HepG2 (cell line): ENCODE measurements around the gene UNC50. TPM values are rescaled to one million over a fixed set of nuclear protein-coding genes. Genes with fewer than 3 reads are reported as not detected.

ENCODE experiments used
- ARID3A ChIP-seq: IDR thresholded peaks from 2 replicates; pipeline ENCODE4 v1.6.1; 2012; ENCODE audit warnings: low read depth, low read length, improper control_type of control experiment
- BCL6 ChIP-seq: IDR thresholded peaks from 2 replicates; pipeline ENCODE4 v1.6.1; 2016; ENCODE audit warnings: missing genetic modification reagents, missing compliant biosample characterization
- CBX1 ChIP-seq: IDR thresholded peaks from one replicate; pipeline ENCODE4 v1.6.1; 2016; ENCODE audit warnings: antibody characterized with exemption, low read depth
- CCAR2 ChIP-seq: fragments of 200-400 bp; formaldehyde crosslinking; optimal IDR thresholded peaks from 2 replicates; pipeline ENCODE3; 2018; ENCODE audit warnings: low read depth, mild to moderate bottlenecking, low read length, moderate library complexity
- ERF ChIP-seq: IDR thresholded peaks from 2 replicates; pipeline ENCODE4 v1.6.1; 2018; ENCODE audit warnings: missing biosample characterization, missing genetic modification reagents
- FOXM1 ChIP-seq: sonication (generic); formaldehyde crosslinking; IDR thresholded peaks from 2 replicates; pipeline ENCODE4 v1.5.0; 2020; ENCODE audit warnings: missing genetic modification reagents
- ISL2 ChIP-seq: sonication (generic); formaldehyde crosslinking; IDR thresholded peaks from 2 replicates; pipeline ENCODE4 v1.5.0; 2020; ENCODE audit warnings: missing genetic modification reagents
- KDM2A ChIP-seq: sonication (generic); formaldehyde crosslinking; IDR thresholded peaks from 2 replicates; pipeline ENCODE4 v1.4.0; 2020; ENCODE audit warnings: low read depth, missing genetic modification reagents, borderline replicate concordance
- MED1 ChIP-seq: sonication (generic); formaldehyde crosslinking; IDR thresholded peaks from 2 replicates; pipeline ENCODE4 v1.4.0; 2020; ENCODE audit warnings: missing genetic modification reagents
- MYC ChIP-seq: sonication (generic); formaldehyde crosslinking; IDR thresholded peaks from 2 replicates; pipeline ENCODE4 v1.9.0; 2021; ENCODE audit warnings: missing genetic modification reagents, borderline replicate concordance
- SETDB1 ChIP-seq: sonication (generic); formaldehyde crosslinking; IDR thresholded peaks from 2 replicates; pipeline ENCODE4 v1.5.1; 2020; ENCODE audit warnings: missing genetic modification reagents, mild to moderate bottlenecking, borderline replicate concordance
- STAG1 ChIP-seq: sonication (generic); formaldehyde crosslinking; IDR thresholded peaks from 2 replicates; pipeline ENCODE4 v1.4.0; 2020; ENCODE audit warnings: missing genetic modification reagents
- XRCC5 ChIP-seq: fragments of 200-400 bp; formaldehyde crosslinking; optimal IDR thresholded peaks from 2 replicates; pipeline ENCODE3; 2017; ENCODE audit warnings: mild to moderate bottlenecking, low read length
- ZFP62 ChIP-seq: sonication (generic); formaldehyde crosslinking; IDR thresholded peaks from 2 replicates; pipeline ENCODE4 v1.4.0; 2020; ENCODE audit warnings: missing genetic modification reagents
- ZFP82 ChIP-seq: sonication (generic); formaldehyde crosslinking; IDR thresholded peaks from 2 replicates; pipeline ENCODE4 v1.5.1; 2020; ENCODE audit warnings: mild to moderate bottlenecking, missing genetic modification reagents, borderline replicate concordance
- ZNF292 ChIP-seq: sonication (generic); formaldehyde crosslinking; IDR thresholded peaks from 2 replicates; pipeline ENCODE4 v1.8.1; 2022; ENCODE audit warnings: mild to moderate bottlenecking, low read depth, missing genetic modification reagents, borderline replicate concordance
- ZNF441 ChIP-seq: sonication (generic); formaldehyde crosslinking; IDR thresholded peaks from 2 replicates; pipeline ENCODE4 v1.7.0; 2021; ENCODE audit warnings: missing genetic modification reagents, borderline replicate concordance
- ZSCAN29 ChIP-seq: sonication (generic); formaldehyde crosslinking; conservative IDR thresholded peaks from 2 replicates; pipeline ENCODE4 v1.4.0; 2020; ENCODE audit warnings: mild to moderate bottlenecking, missing genetic modification reagents
- polyA plus RNA-seq, 8 experiments: library from polyadenylated mRNA; depleted of rRNA in 3 of 8; stranded (reverse) in 7 of 8; unstranded in 1 of 8; fragments of >200 nt; fragmentation: Illumina TruSeq in 4 of 8; extraction: Trizol in 4 of 8; gene quantifications; 2 replicates each; pipeline versions ENCODE4 v1.2.1 to v1.2.3, GENCODE V29; 2011 to 2016; ENCODE audit warnings: low read depth in 4 of 8, missing spikeins in 1 of 8, mixed read lengths in 1 of 8; ENCODE audit not compliant: insufficient read depth in 1 of 8
- total RNA-seq, 5 experiments: library from RNA; depleted of rRNA; stranded (reverse); fragments of >200 nt; fragmentation: Illumina TruSeq; extraction: Trizol; gene quantifications; 2 replicates each; pipeline ENCODE4 v1.2.3, GENCODE V29; 2016; ENCODE audit warnings: low read depth in 1 of 5
- TF ChIP-seq, protein P1 (sequence below): sonication (generic); formaldehyde crosslinking; IDR thresholded peaks from 2 replicates; pipeline ENCODE4 v1.4.0; 2020; ENCODE audit warnings: missing genetic modification reagents, low read depth, mild to moderate bottlenecking, borderline replicate concordance
- TF ChIP-seq, protein P2 (sequence below): sonication (generic); formaldehyde crosslinking; IDR thresholded peaks from 2 replicates; pipeline ENCODE4 v1.8.1; 2023; ENCODE audit warnings: mild to moderate bottlenecking, missing genetic modification reagents
- TF ChIP-seq, protein P3 (sequence below): sonication (generic); formaldehyde crosslinking; IDR thresholded peaks from 2 replicates; pipeline ENCODE4 v1.8.0; 2022; ENCODE audit warnings: mild to moderate bottlenecking, missing genetic modification reagents, borderline replicate concordance
- TF ChIP-seq, protein P4 (sequence below): IDR thresholded peaks from 2 replicates; pipeline ENCODE4 v1.6.1; 2016; ENCODE audit warnings: mild to moderate bottlenecking, missing biosample characterization, missing genetic modification reagents
- TF ChIP-seq, protein P5 (sequence below): sonication (generic); formaldehyde crosslinking; IDR thresholded peaks from 2 replicates; pipeline ENCODE4 v1.4.0; 2020; ENCODE audit warnings: mild to moderate bottlenecking, missing genetic modification reagents
- TF ChIP-seq, protein P6 (sequence below): IDR thresholded peaks from 2 replicates; pipeline ENCODE4 v1.6.1; 2016; ENCODE audit warnings: low read depth, control low read depth

The UNC50 gene
- total and polyA plus RNA-seq, 2 of the 13 experiments (the other 11 are each of a cell fraction or from before 2014, with no cell fraction given), result 92.6 to 95.6 TPM

DNA sequence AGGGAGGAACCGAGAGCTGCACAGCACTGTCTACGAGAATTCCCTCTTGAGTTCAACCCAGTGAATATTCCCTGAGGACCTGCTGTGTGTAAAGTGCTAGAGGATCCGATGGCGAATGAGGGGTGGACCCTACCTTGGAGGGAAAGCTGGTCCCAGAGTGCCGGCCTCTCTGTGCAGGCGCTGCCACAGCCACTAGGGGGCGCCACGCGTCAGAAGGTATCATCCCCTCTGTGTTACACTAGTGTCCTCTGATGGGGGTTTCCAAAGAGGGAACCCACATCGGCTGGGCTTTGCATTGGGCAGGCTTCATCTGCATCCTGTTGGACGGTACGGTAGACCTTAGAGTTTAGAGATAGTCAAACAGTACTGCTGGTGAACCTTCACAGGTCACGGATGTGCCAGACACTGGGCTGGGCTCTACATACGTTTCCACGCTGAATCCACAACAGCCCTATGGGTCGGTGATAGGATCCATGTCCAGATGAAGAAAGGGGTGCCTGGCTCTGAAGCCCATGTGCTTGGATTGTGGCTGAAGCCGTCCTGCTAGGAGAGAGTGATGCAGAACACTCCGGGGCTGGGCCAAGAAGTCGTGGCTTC, 39.1 kb upstream of the UNC50 start (continued):
- TF ChIP-seq ZFP62 (CRISPR knock-in tag) (no peak), ZFP82 (CRISPR knock-in tag) (no peak), ARID3A (no peak), ZSCAN29 (CRISPR knock-in tag) (no peak), ERF (CRISPR knock-in tag) (peak; percentile 37; the same call in 1 of the 2 replicates), ZNF292 (no peak), BCL6 (CRISPR knock-in tag) (no peak), CBX1 (no peak), MED1 (CRISPR knock-in tag) (no peak), XRCC5 (peak; percentile 80), FOXM1 (CRISPR knock-in tag) (no peak), STAG1 (CRISPR knock-in tag) (peak; percentile 86), MYC (CRISPR knock-in tag) (no peak; the same call in 1 of the 2 replicates), CCAR2 (no peak), SETDB1 (CRISPR knock-in tag) (no peak), ISL2 (CRISPR knock-in tag) (no peak), ZNF441 (no peak), KDM2A (CRISPR knock-in tag) (peak; percentile 56; the same call in 1 of the 2 replicates)
- TF ChIP-seq, protein P1, sequence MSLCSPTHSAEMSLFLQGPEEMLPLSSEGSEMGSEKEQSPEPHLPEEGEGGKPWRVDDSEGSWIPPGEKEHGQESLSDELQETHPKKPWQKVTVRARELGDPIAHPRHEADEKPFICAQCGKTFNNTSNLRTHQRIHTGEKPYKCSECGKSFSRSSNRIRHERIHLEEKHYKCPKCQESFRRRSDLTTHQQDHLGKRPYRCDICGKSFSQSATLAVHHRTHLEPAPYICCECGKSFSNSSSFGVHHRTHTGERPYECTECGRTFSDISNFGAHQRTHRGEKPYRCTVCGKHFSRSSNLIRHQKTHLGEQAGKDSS (CRISPR knock-in tag), result 0 out of 2 replicates have a peak, but pooled peaks have one; percentile 31
- TF ChIP-seq, protein P2, sequence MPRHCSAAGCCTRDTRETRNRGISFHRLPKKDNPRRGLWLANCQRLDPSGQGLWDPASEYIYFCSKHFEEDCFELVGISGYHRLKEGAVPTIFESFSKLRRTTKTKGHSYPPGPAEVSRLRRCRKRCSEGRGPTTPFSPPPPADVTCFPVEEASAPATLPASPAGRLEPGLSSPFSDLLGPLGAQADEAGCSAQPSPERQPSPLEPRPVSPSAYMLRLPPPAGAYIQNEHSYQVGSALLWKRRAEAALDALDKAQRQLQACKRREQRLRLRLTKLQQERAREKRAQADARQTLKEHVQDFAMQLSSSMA, result no peak
- TF ChIP-seq, protein P3, sequence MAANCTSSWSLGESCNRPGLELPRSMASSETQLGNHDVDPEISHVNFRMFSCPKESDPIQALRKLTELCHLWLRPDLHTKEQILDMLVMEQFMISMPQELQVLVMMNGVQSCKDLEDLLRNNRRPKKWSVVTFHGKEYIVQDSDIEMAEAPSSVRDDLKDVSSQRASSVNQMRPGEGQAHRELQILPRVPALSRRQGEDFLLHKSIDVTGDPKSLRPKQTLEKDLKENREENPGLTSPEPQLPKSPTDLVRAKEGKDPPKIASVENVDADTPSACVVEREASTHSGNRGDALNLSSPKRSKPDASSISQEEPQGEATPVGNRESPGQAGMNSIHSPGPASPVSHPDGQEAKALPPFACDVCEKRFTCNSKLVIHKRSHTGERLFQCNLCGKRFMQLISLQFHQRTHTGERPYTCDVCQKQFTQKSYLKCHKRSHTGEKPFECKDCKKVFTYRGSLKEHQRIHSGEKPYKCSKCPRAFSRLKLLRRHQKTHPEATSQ (CRISPR knock-in tag), result no peak
- TF ChIP-seq, protein P4, sequence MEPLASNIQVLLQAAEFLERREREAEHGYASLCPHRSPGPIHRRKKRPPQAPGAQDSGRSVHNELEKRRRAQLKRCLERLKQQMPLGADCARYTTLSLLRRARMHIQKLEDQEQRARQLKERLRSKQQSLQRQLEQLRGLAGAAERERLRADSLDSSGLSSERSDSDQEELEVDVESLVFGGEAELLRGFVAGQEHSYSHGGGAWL (CRISPR knock-in tag), result 0 out of 2 replicates have a peak, but pooled peaks have one; percentile 51
- TF ChIP-seq, protein P5, sequence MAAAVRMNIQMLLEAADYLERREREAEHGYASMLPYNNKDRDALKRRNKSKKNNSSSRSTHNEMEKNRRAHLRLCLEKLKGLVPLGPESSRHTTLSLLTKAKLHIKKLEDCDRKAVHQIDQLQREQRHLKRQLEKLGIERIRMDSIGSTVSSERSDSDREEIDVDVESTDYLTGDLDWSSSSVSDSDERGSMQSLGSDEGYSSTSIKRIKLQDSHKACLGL (CRISPR knock-in tag), result no peak
- TF ChIP-seq, protein P6, sequence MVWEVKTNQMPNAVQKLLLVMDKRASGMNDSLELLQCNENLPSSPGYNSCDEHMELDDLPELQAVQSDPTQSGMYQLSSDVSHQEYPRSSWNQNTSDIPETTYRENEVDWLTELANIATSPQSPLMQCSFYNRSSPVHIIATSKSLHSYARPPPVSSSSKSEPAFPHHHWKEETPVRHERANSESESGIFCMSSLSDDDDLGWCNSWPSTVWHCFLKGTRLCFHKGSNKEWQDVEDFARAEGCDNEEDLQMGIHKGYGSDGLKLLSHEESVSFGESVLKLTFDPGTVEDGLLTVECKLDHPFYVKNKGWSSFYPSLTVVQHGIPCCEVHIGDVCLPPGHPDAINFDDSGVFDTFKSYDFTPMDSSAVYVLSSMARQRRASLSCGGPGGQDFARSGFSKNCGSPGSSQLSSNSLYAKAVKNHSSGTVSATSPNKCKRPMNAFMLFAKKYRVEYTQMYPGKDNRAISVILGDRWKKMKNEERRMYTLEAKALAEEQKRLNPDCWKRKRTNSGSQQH (CRISPR knock-in tag), result no peak
